Mesothelial cell of epicardium (in vitro differentiated cells): ENCODE data around the gene CDH8. TPM values are rescaled to one million over a fixed set of nuclear protein-coding genes. Genes with fewer than 3 reads are reported as not detected.

Experiments
- DNase-seq, 2 experiments: peaks; one replicate each; pipeline ENCODE4 v3.0.0; 2021; ENCODE audit warnings: low spot score in 2 of 2; ENCODE audit not compliant: unreplicated experiment in 2 of 2
- H3K27ac Mint-ChIP-seq: 2 replicates; pipeline ENCODE4 v1.8.0; 2021; ENCODE audit warnings: mixed read lengths
- H3K27me3 Mint-ChIP-seq: 2 replicates; pipeline ENCODE4 v1.8.0; 2021; ENCODE audit warnings: low read depth, mixed read lengths
- H3K36me3 Mint-ChIP-seq: 2 replicates; pipeline ENCODE4 v1.8.0; 2021; ENCODE audit warnings: mixed read lengths
- H3K4me1 Mint-ChIP-seq: 2 replicates; pipeline ENCODE4 v1.8.0; 2021; ENCODE audit warnings: mixed read lengths
- H3K4me3 Mint-ChIP-seq: 2 replicates; pipeline ENCODE4 v1.8.0; 2021; ENCODE audit warnings: mild to moderate bottlenecking, moderate library complexity, mixed read lengths
- H3K9me3 Mint-ChIP-seq: 2 replicates; pipeline ENCODE4 v1.8.0; 2021; ENCODE audit warnings: mixed read lengths
- CTCF ChIP-seq: fragments of 200-600 bp; sonication (generic); IDR thresholded peaks from one replicate; pipeline ENCODE4 v1.5.0; 2021; ENCODE audit warnings: antibody characterized with exemption; ENCODE audit not compliant: unreplicated experiment
- total RNA-seq: library from RNA; stranded (reverse); gene quantifications from 3 replicates; pipeline ENCODE4 v1.2.1, GENCODE V29; 2021

The CDH8 gene
- total RNA-seq, 1 donor from 2014 or later = 20.2 TPM

GRCh38 chr16:61842666-61843065 lies 193.6 kb downstream of the CDH8 start:
- no peaks in the 10 kb centered on the region for H3K9me3 Mint-ChIP-seq
- no peak overlapping the region for H3K4me3 Mint-ChIP-seq
- peaks cover 11% of the 10 kb centered on the region for H3K4me1 Mint-ChIP-seq
- no peak for DNase-seq
- no peak overlapping the region for H3K27ac Mint-ChIP-seq
- no peaks in the 10 kb centered on the region for H3K36me3 Mint-ChIP-seq
- no peak for TF ChIP-seq CTCF
- no peaks in the 10 kb centered on the region for H3K27me3 Mint-ChIP-seq

GRCh38 chr16:61836804-61837393 lies 199.3 kb downstream of the CDH8 start:
- H3K4me1 Mint-ChIP-seq = peaks cover 26% of the 10 kb centered on the region
- no peak overlapping the region for H3K4me3 Mint-ChIP-seq
- no peak for DNase-seq
- H3K27ac Mint-ChIP-seq = peak overlapping the region; percentile 6
- H3K27me3 Mint-ChIP-seq = no peaks in the 10 kb centered on the region
- TF ChIP-seq CTCF = no peak
- no peaks in the 10 kb centered on the region for H3K36me3 Mint-ChIP-seq
- no peaks in the 10 kb centered on the region for H3K9me3 Mint-ChIP-seq

- Mint-ChIP-seq H3K27ac (no peak overlapping the region), H3K36me3 (no peaks in the 10 kb centered on the region)
- no peak for DNase-seq
These were observed 202.2 kb downstream of the CDH8 start for GRCh38 chr16:61834082-61834481.

GRCh38 chr16:61831351-61831917 lies 204.8 kb downstream of the CDH8 start:
- Mint-ChIP-seq H3K27ac (no peak overlapping the region), H3K27me3 (no peaks in the 10 kb centered on the region), H3K9me3 (peaks cover 5% of the 10 kb centered on the region), H3K4me1 (peaks cover 15% of the 10 kb centered on the region), H3K36me3 (no peaks in the 10 kb centered on the region), H3K4me3 (no peak overlapping the region)
- TF ChIP-seq CTCF = no peak
- no peak for DNase-seq

More at GRCh38 chr16:61834082-61834481, 202.2 kb downstream of the CDH8 start:
- Mint-ChIP-seq H3K4me1 (peaks cover 39% of the 10 kb centered on the region), H3K9me3 (peaks cover 3% of the 10 kb centered on the region), H3K4me3 (no peak overlapping the region), H3K27me3 (no peaks in the 10 kb centered on the region)
- TF ChIP-seq CTCF = no peak

- TF ChIP-seq CTCF = no peak
- H3K27me3 Mint-ChIP-seq = no peaks in the 10 kb centered on the region
- no peaks in the 10 kb centered on the region for H3K36me3 Mint-ChIP-seq
- peaks cover 5% of the 10 kb centered on the region for H3K9me3 Mint-ChIP-seq
- DNase-seq = no peak
- no peak overlapping the region for H3K27ac Mint-ChIP-seq
- no peak overlapping the region for H3K4me3 Mint-ChIP-seq
- peaks cover 13% of the 10 kb centered on the region for H3K4me1 Mint-ChIP-seq
These were observed 206.6 kb downstream of the CDH8 start for GRCh38 chr16:61829631-61830030.
